GM12878 (cell line): ENCODE results near the gene DLST. TPM values are rescaled to one million over a fixed set of nuclear protein-coding genes. Genes with fewer than 3 reads are reported as not detected.

Source experiments
- BHLHE40 ChIP-seq, 2 experiments: fragments of 450-650 bp in 1 of 2; IDR thresholded peaks; 2 replicates each; pipeline ENCODE4 v1.6.1; 2011 to 2017; ENCODE audit warnings: low read depth in 2 of 2, borderline replicate concordance in 1 of 2, improper control_type of control experiment in 1 of 2, low read length in 1 of 2, mild to moderate bottlenecking in 1 of 2
- CBX5 ChIP-seq: sonication (generic); IDR thresholded peaks from 2 replicates; pipeline ENCODE4 v1.6.1; 2016; ENCODE audit warnings: low read depth, moderate library complexity, mild to moderate bottlenecking, inconsistent platforms
- CHD4 ChIP-seq: fragments of 200-600 bp; sonication (generic); IDR thresholded peaks from 2 replicates; pipeline ENCODE4 v1.6.1; 2016; ENCODE audit warnings: mild to moderate bottlenecking
- CREB1 ChIP-seq: IDR thresholded peaks from 2 replicates; pipeline ENCODE4 v1.6.1; 2012; ENCODE audit warnings: low read depth, mild to moderate bottlenecking, inconsistent platforms
- CREM ChIP-seq: IDR thresholded peaks from 2 replicates; pipeline ENCODE4 v1.6.1; 2014; ENCODE audit warnings: antibody characterized with exemption, low read depth
- CUX1 ChIP-seq: IDR thresholded peaks from 2 replicates; pipeline ENCODE4 v1.6.1; 2012; ENCODE audit warnings: improper control_type of control experiment, low read depth, low read length; ENCODE audit not compliant: insufficient replicate concordance
- DPF2 ChIP-seq: fragments of 450-650 bp; IDR thresholded peaks from 2 replicates; pipeline ENCODE4 v1.6.1; 2017; ENCODE audit warnings: mild to moderate bottlenecking
- ESRRA ChIP-seq: IDR thresholded peaks from 2 replicates; pipeline ENCODE4 v1.6.1; 2012; ENCODE audit warnings: mild to moderate bottlenecking, low read length, improper control_type of control experiment
- FOXM1 ChIP-seq: IDR thresholded peaks from 2 replicates; pipeline ENCODE4 v1.6.1; 2012; ENCODE audit warnings: low read depth, mild to moderate bottlenecking, inconsistent platforms, low read length, moderate library complexity
- KLF5 ChIP-seq: fragments of 450-650 bp; IDR thresholded peaks from 2 replicates; pipeline ENCODE4 v1.6.1; 2014; ENCODE audit warnings: mild to moderate bottlenecking; ENCODE audit not compliant: partially characterized antibody
- MTA3 ChIP-seq: IDR thresholded peaks from 2 replicates; pipeline ENCODE4 v1.6.1; 2012; ENCODE audit warnings: low read length, inconsistent platforms, borderline replicate concordance
- NFXL1 ChIP-seq: fragments of 450-650 bp; IDR thresholded peaks from 2 replicates; pipeline ENCODE4 v1.6.1; 2017; ENCODE audit warnings: antibody characterized with exemption, mild to moderate bottlenecking, borderline replicate concordance
- NFYB ChIP-seq: IDR thresholded peaks from 2 replicates; pipeline ENCODE4 v1.6.1; 2011; ENCODE audit warnings: low read depth, mild to moderate bottlenecking, low read length, improper control_type of control experiment, moderate library complexity; ENCODE audit not compliant: insufficient read depth
- POLR2A ChIP-seq: IDR thresholded peaks from 2 replicates; pipeline ENCODE4 v1.6.1; 2011; ENCODE audit warnings: low read depth, mild to moderate bottlenecking, low read length
- POLR2AphosphoS2 ChIP-seq: IDR thresholded peaks from 2 replicates; pipeline ENCODE4 v1.6.1; 2011; ENCODE audit warnings: low read depth, mild to moderate bottlenecking, low read length, improper control_type of control experiment, moderate library complexity
- RB1 ChIP-seq: fragments of 450-650 bp; formaldehyde crosslinking; IDR thresholded peaks from 2 replicates; pipeline ENCODE4 v1.6.1; 2017; ENCODE audit warnings: mild to moderate bottlenecking, borderline replicate concordance
- SIN3A ChIP-seq: IDR thresholded peaks from 2 replicates; pipeline ENCODE4 v1.6.1; 2012; ENCODE audit warnings: low read depth, low read length, improper control_type of control experiment
- SIX5 ChIP-seq: IDR thresholded peaks from 2 replicates; pipeline ENCODE4 v1.6.1; 2011; ENCODE audit warnings: mild to moderate bottlenecking, low read depth, low read length, moderate library complexity; ENCODE audit not compliant: severe bottlenecking
- SMC3 ChIP-seq: IDR thresholded peaks from 2 replicates; pipeline ENCODE4 v1.6.1; 2011; ENCODE audit warnings: low read length, improper control_type of control experiment, borderline replicate concordance
- ZBTB4 ChIP-seq: fragments of 450-650 bp; formaldehyde crosslinking; IDR thresholded peaks from 2 replicates; pipeline ENCODE4 v1.4.0; 2022; ENCODE audit warnings: mild to moderate bottlenecking, moderate library complexity
- ZNF207 ChIP-seq: fragments of 450-650 bp; IDR thresholded peaks from 2 replicates; pipeline ENCODE4 v1.6.1; 2014; ENCODE audit warnings: antibody characterized with exemption, mild to moderate bottlenecking, borderline replicate concordance
- ZNF217 ChIP-seq: fragments of 450-650 bp; IDR thresholded peaks from 2 replicates; pipeline ENCODE4 v1.6.1; 2017; ENCODE audit warnings: antibody characterized with exemption, mild to moderate bottlenecking
- ZZZ3 ChIP-seq: IDR thresholded peaks from 2 replicates; pipeline ENCODE4 v1.6.1; 2011; ENCODE audit warnings: low read depth; ENCODE audit not compliant: control insufficient read depth, insufficient read length
- polyA plus RNA-seq, 11 experiments: library from polyadenylated mRNA; depleted of rRNA in 4 of 11; unstranded in 6 of 11; stranded (reverse) in 5 of 11; fragments of >200 nt; fragmentation: Nextera tagmentation in 4 of 11; fragmentation: Illumina TruSeq in 1 of 11; extraction: Ambion mirVana in 4 of 11; extraction: Trizol in 1 of 11; gene quantifications; 1 replicate in 1 of 11; 2 replicates in 10 of 11; pipeline versions ENCODE4 v1.2.1 to v1.2.3, GENCODE V29; 2011 to 2016; ENCODE audit warnings: inconsistent platforms in 2 of 11, missing spikeins in 2 of 11, low read depth in 1 of 11
- total RNA-seq, 4 experiments: library from RNA; depleted of rRNA in 3 of 4; stranded (reverse); fragments of >200 nt in 3 of 4; fragmentation: Illumina TruSeq in 1 of 4; extraction: Trizol in 1 of 4; gene quantifications; 2 replicates each; pipeline versions ENCODE4 v1.2.1 to v1.2.3, GENCODE V29; 2013 to 2021

The DLST gene
- total and polyA plus RNA-seq, 10 of the 15 experiments (the other 5 are each of a cell fraction or from before 2014, with no cell fraction given): 2.9 to 141 (median 67.7) TPM

- TF ChIP-seq CBX5: no peak
- TF ChIP-seq SIX5: no peak
- TF ChIP-seq KLF5: no peak
- no peak for TF ChIP-seq POLR2A
- TF ChIP-seq ESRRA: no peak
- TF ChIP-seq POLR2AphosphoS2: no peak
- peak; percentile 36; the same call in 1 of the 2 replicates for TF ChIP-seq CREM
- TF ChIP-seq MTA3: peak; percentile 64; the same call in 1 of the 2 replicates
- no peak for TF ChIP-seq SIN3A
- no peak for TF ChIP-seq ZZZ3
- no peak for TF ChIP-seq NFYB
- TF ChIP-seq CUX1: no peak
- no peak for TF ChIP-seq NFXL1
- peak; percentile 89 for TF ChIP-seq DPF2
- TF ChIP-seq ZNF217: peak; percentile 52; the same call in 1 of the 2 replicates
- TF ChIP-seq CHD4: no peak
- peak; percentile 47 to 57; a peak in 1 of 4 replicates for TF ChIP-seq BHLHE40 (IDR thresholded peaks at IDR 0.05; ENCODE audit: borderline replicate concordance in 1 of 2, low read depth in 2 of 2, low read length in 1 of 2)
- no peak for TF ChIP-seq ZBTB4 (CRISPR knock-in tag)
- TF ChIP-seq RB1: no peak
- TF ChIP-seq SMC3: no peak
- TF ChIP-seq FOXM1: peak; percentile 63
- no peak for TF ChIP-seq CREB1
- no peak for TF ChIP-seq ZNF207
These were observed 40.2 kb upstream of the DLST start (continued) for GRCh38 chr14:74841230-74842207.
